ENCODE data around the gene ADAMTS2.

- TF ChIP-seq CTCF (IDR thresholded peaks at IDR 0.05; ENCODE audit: borderline replicate concordance, extremely low read depth, low read length, poor library complexity, severe bottlenecking) (no peak), EZH2 (IDR thresholded peaks at IDR 0.05; ENCODE audit: borderline replicate concordance, low read depth, low read length, severe bottlenecking) (no peak)
These were observed 224.8 kb downstream of the ADAMTS2 start for GRCh38 chr5:179120421-179120861.

Measured in DND-41 (cell line).